ENCODE results near the gene PPP1R1C. TPM values are rescaled to one million over a fixed set of nuclear protein-coding genes. Genes with fewer than 3 reads are reported as not detected.

Gene PPP1R1C
- total RNA-seq, 1 donor = 0.36 TPM

GRCh38 chr2:181944914-181945291 is 40.8 kb upstream of the PPP1R1C start:
- no peak for DNase-seq (ENCODE audit: insufficient read length, low spot score, missing footprints)

DNA sequence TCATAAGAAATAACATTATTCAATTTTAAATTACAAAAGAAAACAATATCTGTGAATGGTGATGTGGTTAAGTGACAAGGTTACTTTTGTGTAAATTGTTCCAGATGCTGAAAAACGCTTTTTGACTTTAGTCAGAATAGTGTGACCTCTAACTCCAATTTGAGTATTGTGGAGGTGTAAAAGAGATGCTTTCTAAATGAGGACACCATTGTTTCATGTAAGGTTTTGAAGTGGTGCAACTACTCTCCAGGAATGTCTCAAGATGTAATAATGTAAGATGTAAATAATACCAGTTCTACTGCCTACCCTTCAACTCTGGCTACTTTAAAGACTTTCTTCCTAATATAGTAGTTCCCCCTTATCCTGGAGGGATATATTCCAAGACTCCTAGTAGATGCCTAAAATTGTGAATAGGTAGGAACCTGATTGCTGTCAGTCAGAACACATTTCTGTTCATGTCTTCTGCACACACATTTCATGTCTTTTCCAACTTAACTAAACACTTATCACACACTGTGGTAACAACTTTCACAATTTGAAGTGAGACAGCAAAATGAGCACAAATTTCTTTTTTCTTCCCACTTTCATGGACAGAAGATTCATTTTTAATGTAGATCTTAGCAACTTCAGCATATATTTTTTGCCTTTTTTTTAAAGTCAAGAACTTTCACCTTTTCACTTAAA is 39.1 kb upstream of the PPP1R1C start:
- Histone ChIP-seq H3K79me2 (ENCODE audit: insufficient read depth, low read length) (no peaks in the 10 kb centered on the region), H3K4me1 (ENCODE audit: insufficient read depth, low read length) (peaks cover 20% of the 10 kb centered on the region), H3K4me3 (ENCODE audit: insufficient read depth, low read length) (no peak overlapping the region), H3K36me3 (ENCODE audit: insufficient read depth, low read length) (no peaks in the 10 kb centered on the region), H3K27ac (ENCODE audit: low read depth, low read length) (no peak overlapping the region), H3K4me2 (ENCODE audit: insufficient read depth, low read length) (no peak overlapping the region), H3K27me3 (ENCODE audit: insufficient read depth, low read length) (no peaks in the 10 kb centered on the region), H4K20me1 (ENCODE audit: insufficient read depth, low read length) (no peaks in the 10 kb centered on the region), H2AFZ (ENCODE audit: low read length) (no peak overlapping the region), H3K9me3 (ENCODE audit: low read depth, low read length) (no peaks in the 10 kb centered on the region)
- DNase-seq (ENCODE audit: insufficient read length, low spot score, missing footprints) = no peak
- no peak for TF ChIP-seq CTCF (IDR thresholded peaks at IDR 0.05; ENCODE audit: extremely low read depth, low read depth, low read length)

More at GRCh38 chr2:181944914-181945291, 40.8 kb upstream of the PPP1R1C start:
- H3K27me3 ChIP-seq (ENCODE audit: insufficient read depth, low read length) = no peaks in the 10 kb centered on the region
- H3K27ac ChIP-seq (ENCODE audit: low read depth, low read length) = no peak overlapping the region
- no peak overlapping the region for H3K4me3 ChIP-seq (ENCODE audit: insufficient read depth, low read length)
- H2AFZ ChIP-seq (ENCODE audit: low read length) = no peak overlapping the region
- no peaks in the 10 kb centered on the region for H3K36me3 ChIP-seq (ENCODE audit: insufficient read depth, low read length)
- H4K20me1 ChIP-seq (ENCODE audit: insufficient read depth, low read length) = no peaks in the 10 kb centered on the region
- H3K79me2 ChIP-seq (ENCODE audit: insufficient read depth, low read length) = no peaks in the 10 kb centered on the region
- H3K9me3 ChIP-seq (ENCODE audit: low read depth, low read length) = no peaks in the 10 kb centered on the region
- H3K4me1 ChIP-seq (ENCODE audit: insufficient read depth, low read length) = peaks cover 20% of the 10 kb centered on the region
- no peak overlapping the region for H3K4me2 ChIP-seq (ENCODE audit: insufficient read depth, low read length)
- no peak for TF ChIP-seq CTCF (IDR thresholded peaks at IDR 0.05; ENCODE audit: extremely low read depth, low read depth, low read length)

- Histone ChIP-seq H3K27ac (ENCODE audit: low read depth, low read length) (no peak overlapping the region), H3K9me3 (ENCODE audit: low read depth, low read length) (no peaks in the 10 kb centered on the region), H4K20me1 (ENCODE audit: insufficient read depth, low read length) (no peaks in the 10 kb centered on the region), H3K4me1 (ENCODE audit: insufficient read depth, low read length) (peaks cover 20% of the 10 kb centered on the region), H3K27me3 (ENCODE audit: insufficient read depth, low read length) (no peaks in the 10 kb centered on the region), H3K79me2 (ENCODE audit: insufficient read depth, low read length) (no peaks in the 10 kb centered on the region), H3K4me2 (ENCODE audit: insufficient read depth, low read length) (no peak overlapping the region), H3K4me3 (ENCODE audit: insufficient read depth, low read length) (no peak overlapping the region), H3K36me3 (ENCODE audit: insufficient read depth, low read length) (no peaks in the 10 kb centered on the region), H2AFZ (ENCODE audit: low read length) (peak overlapping the region; percentile 52)
- no peak for TF ChIP-seq CTCF (IDR thresholded peaks at IDR 0.05; ENCODE audit: extremely low read depth, low read depth, low read length)
- DNase-seq (ENCODE audit: insufficient read length, low spot score, missing footprints) = no peak
These were observed 38.4 kb upstream of the PPP1R1C start for GRCh38 chr2:181947273-181947672.

GRCh38 chr2:181948227-181948626 is 37.4 kb upstream of the PPP1R1C start:
- Histone ChIP-seq H3K4me3 (ENCODE audit: insufficient read depth, low read length) (no peak overlapping the region), H3K79me2 (ENCODE audit: insufficient read depth, low read length) (no peaks in the 10 kb centered on the region), H3K36me3 (ENCODE audit: insufficient read depth, low read length) (no peaks in the 10 kb centered on the region), H3K9me3 (ENCODE audit: low read depth, low read length) (no peaks in the 10 kb centered on the region), H3K4me1 (ENCODE audit: insufficient read depth, low read length) (peaks cover 20% of the 10 kb centered on the region), H3K27me3 (ENCODE audit: insufficient read depth, low read length) (no peaks in the 10 kb centered on the region), H3K4me2 (ENCODE audit: insufficient read depth, low read length) (peak overlapping the region; percentile 7), H3K27ac (ENCODE audit: low read depth, low read length) (peak overlapping the region; percentile 7), H2AFZ (ENCODE audit: low read length) (peak overlapping the region; percentile 56), H4K20me1 (ENCODE audit: insufficient read depth, low read length) (no peaks in the 10 kb centered on the region)
- DNase-seq (ENCODE audit: insufficient read length, low spot score, missing footprints) = no peak
- TF ChIP-seq CTCF (IDR thresholded peaks at IDR 0.05; ENCODE audit: extremely low read depth, low read depth, low read length) = no peak
